ENCODE measurements around the gene CTAGE4.
"Not testable (repeated sequence)": the region's sequence is repeated elsewhere in the genome, so short reads cannot be mapped to it uniquely, and the experiment has no call there.

Gene CTAGE4

DNA sequence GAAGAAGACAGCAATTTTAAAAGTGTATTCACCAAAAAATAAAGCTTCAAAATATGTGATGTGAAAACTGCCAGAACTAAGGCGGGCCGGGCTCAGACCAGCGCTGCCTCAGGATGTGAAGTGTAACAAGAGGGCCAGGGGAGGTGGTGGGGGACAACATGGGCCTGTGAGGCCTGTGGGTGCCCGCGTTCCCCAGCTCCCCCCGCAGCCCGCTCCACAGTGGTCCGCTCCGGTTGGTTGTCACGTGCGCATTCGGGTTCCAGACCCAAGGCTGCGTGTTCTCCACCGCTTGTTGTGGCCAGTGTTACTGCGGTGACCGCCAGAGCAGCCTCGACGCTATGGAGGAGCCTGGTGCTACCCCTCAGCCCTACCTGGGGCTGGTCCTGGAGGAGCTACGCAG, at the start of gene CTAGE4:
Gene CTAGE4 (plus strand): TSS at position 301 of the 400 bp plus-strand sequence. CDS start 38 bp downstream, at position 339.
- DNase-seq, result not testable (repeated sequence)

- no peak for DNase-seq
Measured at GRCh38 chr7:144134116-144134515, 49.1 kb upstream of the CTAGE4 start.

DNA sequence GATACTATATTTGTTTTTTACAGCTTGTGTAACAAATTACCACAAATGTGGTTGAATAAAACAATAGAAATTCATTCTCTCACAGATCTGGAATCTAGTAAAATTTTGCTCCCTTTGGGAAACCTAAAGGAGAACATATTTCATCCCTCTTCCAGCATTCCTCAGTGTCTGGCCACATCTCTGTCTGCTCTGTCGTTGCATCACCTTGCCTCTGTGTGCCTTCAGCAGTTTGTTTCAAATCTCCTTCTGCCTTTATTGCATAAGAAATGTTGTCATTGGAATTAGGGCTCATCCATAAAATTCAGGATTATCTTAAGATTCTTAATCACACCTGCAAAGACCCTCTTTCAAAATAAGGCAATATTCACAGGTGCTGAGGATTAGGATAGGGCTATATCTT, 45.8 kb upstream of the CTAGE4 start:
- no peak for DNase-seq

DNA sequence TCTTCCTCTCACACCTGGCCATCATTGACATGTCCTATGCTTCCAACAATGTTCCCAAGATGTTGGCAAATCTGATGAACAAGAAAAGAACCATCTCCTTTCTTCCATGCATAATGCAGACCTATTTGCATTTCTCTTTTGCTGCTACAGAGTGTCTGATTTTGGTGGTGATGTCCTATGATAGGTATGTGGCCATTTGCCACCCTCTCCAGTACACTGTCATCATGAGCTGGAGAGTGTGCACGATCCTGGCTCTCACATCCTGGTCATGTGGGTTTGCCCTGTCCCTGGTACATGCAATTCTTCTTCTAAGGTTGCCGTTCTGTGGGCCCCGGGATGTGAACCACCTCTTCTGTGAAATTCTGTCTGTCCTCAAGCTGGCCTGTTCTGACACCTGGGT, 41.1 kb upstream of the CTAGE4 start:
- DNase-seq, result no peak

GRCh38 chr7:144144426-144144825, 38.8 kb upstream of the CTAGE4 start:
- no peak for DNase-seq

DNA sequence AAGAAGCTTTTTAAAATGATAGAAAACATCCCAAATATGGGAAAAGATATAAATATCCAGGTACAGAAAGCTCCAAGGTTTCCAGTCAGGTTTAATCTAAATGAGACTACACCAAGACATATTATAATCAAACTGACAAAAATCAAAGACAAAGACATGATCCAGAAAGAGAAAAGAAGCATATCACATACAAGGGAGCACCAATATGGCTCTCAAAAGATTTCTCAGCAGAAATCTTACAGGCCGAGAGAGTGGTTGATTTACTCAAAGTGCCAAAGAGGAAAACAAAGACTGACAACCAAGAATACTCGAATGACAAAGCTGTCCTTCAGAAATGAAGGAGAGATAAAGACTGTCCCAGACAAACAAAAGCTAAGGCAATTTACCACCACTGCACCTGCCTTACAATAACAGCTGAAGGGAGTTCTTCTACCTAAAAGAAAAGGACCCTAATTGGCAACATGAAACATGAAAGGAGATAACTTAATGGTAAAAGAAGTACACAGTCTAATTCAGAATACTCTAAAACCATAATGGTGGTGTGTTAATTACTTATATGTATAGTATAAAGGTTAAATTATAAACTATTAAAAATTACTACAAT, 34.9 kb upstream of the CTAGE4 start:
- DNase-seq, result no peak

GRCh38 chr7:144158861-144159260, 24.4 kb upstream of the CTAGE4 start:
- DNase-seq, result no peak

DNA sequence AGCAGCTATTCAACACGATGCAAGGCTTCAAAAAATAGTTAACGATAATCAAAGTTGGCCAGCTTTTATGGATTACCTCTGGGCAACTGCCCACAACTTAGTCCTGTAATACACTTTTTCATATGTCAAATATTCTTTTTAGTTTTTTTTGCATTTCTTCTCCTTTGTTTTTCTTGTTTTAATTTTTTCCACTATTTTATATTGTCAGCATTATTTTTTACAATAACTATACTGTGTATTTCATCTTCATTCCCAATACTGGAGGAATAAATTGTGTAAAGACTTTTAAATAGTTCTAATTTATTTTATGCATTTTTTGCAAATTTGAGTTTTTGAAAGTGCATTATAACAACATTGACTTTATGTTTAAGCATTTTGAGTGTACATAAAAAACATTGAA, 18.5 kb upstream of the CTAGE4 start:
- no peak for DNase-seq

- not testable (repeated sequence) for DNase-seq
Measured at GRCh38 chr7:144171594-144172350, 11.5 kb upstream of the CTAGE4 start.

GRCh38 chr7:144174613-144175012, 8.7 kb upstream of the CTAGE4 start:
- DNase-seq, result no peak

- DNase-seq, result peak; percentile 3 to 6
Measured at GRCh38 chr7:144178380-144179164, 4.7 kb upstream of the CTAGE4 start.

- DNase-seq, result not testable (repeated sequence)
Measured at GRCh38 chr7:144179165-144179479, 4.1 kb upstream of the CTAGE4 start.

DNA sequence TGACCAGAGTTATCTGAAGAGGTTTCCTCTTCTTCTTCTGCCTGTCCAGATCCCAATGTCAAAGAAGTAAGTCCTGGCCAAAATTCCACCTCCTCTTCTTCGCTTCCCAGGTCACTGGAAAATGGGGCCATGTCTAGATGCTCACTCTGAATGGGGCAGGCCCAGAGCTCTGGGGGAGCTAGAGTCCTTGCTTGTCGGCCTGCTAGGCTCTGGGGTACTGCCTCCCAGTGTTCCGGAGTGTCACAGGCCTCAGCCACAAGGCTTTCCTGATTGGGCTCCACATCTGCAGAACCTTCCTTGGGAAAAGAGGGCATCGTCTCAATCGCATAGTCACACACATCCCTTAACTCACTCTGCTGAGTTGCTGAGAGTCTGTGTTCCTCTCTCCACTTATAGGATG, 4.6 kb downstream of the CTAGE4 start:
- DNase-seq, result not testable (repeated sequence)

DNA sequence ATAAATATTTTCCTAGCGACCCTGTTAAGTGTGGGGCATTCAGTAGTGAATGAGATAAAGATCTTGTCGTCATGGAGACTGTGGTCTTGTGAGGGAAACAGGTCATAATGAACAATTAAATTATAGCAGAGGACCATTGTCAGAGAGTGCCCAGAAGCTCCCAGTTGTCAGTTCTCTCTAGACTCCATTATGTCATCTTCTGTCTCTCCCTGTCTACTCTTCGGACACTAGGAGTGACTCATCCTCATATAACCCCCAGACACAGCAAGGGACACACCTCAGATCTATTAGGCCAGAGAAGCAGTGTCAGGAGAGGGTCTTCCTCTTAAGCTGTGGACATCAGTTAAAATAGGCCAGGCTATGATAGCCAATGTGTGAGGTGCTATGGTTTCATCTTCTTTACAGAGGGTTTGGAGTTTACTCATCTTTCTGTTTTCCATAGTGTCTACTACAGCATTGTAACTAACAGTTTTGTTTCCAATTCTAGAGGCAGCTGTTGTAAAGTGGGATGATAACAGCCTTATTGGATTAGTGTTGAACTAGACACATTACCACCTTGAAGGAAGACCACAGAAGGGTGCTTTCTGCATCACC, 5.4 kb downstream of the CTAGE4 start:
- DNase-seq, result not testable (repeated sequence)

- not testable (repeated sequence) for DNase-seq
Measured at GRCh38 chr7:144193782-144194181, 10.5 kb downstream of the CTAGE4 start.

DNA sequence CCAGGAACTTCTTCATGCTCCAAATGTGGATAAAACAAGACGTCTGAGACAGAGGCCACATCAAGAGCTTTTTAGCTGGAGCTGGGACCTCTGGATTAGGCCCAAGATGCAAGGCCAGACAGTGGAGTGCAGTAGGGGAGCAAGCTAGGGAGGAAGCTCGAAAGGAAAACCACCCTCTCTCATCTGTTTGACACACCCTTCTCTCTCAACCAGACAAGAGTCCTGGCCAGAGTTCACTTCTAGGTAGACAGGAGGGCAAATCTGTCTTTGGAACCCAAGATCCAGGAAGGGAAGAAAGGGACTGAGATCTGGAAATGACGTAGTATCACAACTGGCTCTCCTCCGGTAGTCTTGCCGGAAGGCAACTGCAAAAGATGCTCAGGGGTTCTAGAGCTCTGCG, 11.2 kb downstream of the CTAGE4 start:
- DNase-seq, result not testable (repeated sequence)

DNA sequence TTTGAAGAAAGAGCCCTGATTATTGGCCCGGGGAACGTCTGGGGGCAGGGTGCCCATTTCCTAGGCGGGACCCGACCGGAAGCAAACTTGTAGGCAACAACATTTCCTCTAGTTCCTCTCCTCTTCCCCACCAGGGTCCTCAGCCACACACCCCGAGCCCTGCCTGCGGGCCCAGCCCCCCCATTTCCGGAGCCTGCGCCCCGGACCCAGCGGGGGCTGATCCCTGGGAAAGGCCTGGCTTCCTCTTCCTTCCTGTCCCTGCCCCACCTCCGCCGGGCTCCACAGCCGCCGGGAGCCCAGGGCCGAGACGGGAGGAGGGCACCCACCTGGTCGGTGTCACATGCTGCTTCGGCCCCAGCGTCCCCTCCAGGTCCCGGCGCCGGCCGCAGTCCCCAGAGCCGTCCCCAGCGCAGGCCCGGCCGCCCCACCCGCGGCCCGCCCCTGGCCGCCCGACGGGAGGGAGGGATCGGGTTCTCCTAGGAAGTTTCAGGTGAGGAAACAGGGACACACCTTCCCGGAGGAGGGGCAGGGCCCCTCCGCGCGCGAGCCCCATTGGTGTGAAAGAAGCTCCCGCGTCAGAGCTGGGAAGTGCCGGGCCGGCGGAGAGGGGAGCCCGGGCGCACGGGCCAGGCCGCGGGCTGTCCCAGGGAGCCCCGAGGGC, 12.1 kb downstream of the CTAGE4 start, which contains the start of gene ARHGEF35:
Gene ARHGEF35 (minus strand): TSS at position 622 of the 661 bp plus-strand sequence. CDS start 7,450 bp downstream, outside the sequence.
- DNase-seq, result not testable (repeated sequence)

GRCh38 chr7:144198934-144199333, 15.7 kb downstream of the CTAGE4 start:
- not testable (repeated sequence) for DNase-seq

DNA sequence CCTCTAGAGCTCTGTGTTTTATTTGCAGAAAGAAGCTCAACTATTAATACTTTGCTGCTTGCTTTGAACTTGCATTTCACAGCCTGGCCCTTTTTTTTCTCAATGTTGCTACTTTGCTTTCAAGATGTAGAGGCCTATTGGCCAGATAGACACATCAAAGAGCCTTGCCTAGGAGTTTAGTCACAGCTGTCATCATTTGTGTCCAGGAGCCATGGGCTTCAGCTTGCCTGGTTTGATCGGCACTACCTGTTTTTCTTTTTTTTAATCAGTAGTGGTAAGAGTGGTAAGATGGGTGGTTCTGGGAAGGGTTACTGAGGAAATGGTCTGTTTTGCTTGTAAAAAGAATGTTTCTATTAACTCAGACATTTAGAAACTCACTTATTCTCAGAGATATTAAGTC, 18.7 kb downstream of the CTAGE4 start:
- not testable (repeated sequence) for DNase-seq

DNA sequence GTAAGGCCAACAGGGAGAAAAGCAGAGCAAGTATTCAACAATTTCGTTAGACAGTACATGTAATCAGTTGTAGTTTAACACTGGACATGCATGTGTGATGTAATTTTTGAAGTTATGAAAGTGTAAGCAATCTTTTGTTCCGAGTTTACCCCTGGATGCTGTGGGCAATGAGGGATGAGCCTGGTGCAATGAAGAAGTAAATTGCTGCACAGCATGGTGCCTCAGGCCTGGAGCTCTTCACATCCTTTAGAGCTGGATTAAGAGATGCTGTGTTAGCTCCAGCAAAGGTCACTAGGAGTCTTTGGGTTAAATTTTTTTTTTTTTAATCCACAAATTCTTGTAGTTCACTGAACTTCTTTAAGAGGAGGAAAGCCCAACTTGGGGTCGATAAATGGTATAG, 19.8 kb downstream of the CTAGE4 start:
- DNase-seq, result not testable (repeated sequence)

- DNase-seq, result not testable (repeated sequence)
Measured at GRCh38 chr7:144205306-144205705, 22.0 kb downstream of the CTAGE4 start.

DNA sequence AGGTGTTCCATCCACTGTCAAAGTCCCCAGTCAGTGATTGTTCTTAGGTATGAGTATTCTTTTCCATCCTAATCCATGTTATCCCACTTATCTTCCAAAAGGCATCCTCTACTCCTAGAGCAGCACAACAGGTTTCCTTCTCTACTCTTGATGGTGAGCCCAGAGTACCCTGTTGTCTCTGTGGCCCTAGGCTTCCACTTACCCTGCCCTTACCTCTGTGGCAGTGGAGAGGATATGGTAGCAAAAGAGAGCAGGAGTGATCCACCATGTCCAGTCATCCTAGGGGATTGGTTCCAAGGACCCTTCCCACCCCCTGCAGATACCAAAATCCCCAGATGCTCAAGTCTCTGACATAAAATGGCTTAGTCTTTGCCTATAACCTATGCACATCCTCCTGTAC, 33.9 kb downstream of the CTAGE4 start:
- DNase-seq, result not testable (repeated sequence)

DNA sequence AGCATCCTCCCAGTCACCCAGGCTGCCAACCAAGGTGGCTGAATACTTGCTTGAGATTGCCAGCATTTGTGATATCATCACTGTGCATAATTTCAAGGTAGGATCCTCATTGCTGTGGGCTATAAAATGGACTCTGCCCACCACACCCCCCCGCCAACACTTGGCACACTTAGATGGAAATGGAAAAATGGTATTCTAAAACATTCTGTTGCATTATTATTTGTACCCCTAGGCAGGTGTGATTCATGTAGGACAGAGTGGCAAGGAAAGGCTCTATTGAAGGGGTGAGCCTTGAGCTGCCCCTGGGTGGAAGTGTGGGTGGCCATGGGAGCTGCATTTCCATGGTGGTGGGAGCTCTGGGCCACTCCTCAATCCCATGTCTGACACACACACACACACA, 35.3 kb downstream of the CTAGE4 start:
- DNase-seq, result not testable (repeated sequence)
